IMR-90 (cell line): ENCODE data around the gene EXPH5. TPM values are rescaled to one million over a fixed set of nuclear protein-coding genes. Genes with fewer than 3 reads are reported as not detected.
A peak's percentile ranks its signal among the peaks of the same experiment; 100 is the strongest.

ENCODE experiments used
- ATAC-seq: fragments of 200-7000 bp; cut with Tn5 transposase; 2 replicates; pipeline ENCODE4 v1.9.1; 2020; ENCODE audit warnings: low read depth, mild to moderate bottlenecking, moderate library complexity
- BruUV-seq: library from RNA; stranded (reverse); fragments of 400-500 nt; replicated peaks from 2 replicates; lab custom pipeline; 2021; lab: Mats Ljungman, UMichigan
- CTCF ChIA-PET: fragments of 300-600 bp; formaldehyde crosslinking; extraction: SDS; loops from one replicate; lab custom pipeline; 2021; ENCODE audit warnings: antibody characterized with exemption; lab: Yijun Ruan, JAX
- POLR2A ChIA-PET: fragments of 300-600 bp; sonication (Branson Sonifier 250); formaldehyde crosslinking; loops from one replicate; lab custom pipeline; 2022; ENCODE audit warnings: antibody characterized with exemption; ENCODE audit not compliant: unreplicated experiment; lab: Charles Lee
- DNase-seq: peaks from one replicate; pipeline ENCODE4 v3.0.0; 2013
- H2AFZ ChIP-seq: replicated peaks from 2 replicates; pipeline ENCODE3; 2013; ENCODE audit warnings: low read length, mild to moderate bottlenecking; ENCODE audit not compliant: poor library complexity
- H2AK5ac ChIP-seq: 2 replicates; pipeline ENCODE4 v1.6.1; 2013; ENCODE audit warnings: low read depth, low read length, inconsistent platforms
- H2AK9ac ChIP-seq: replicated peaks from 2 replicates; pipeline ENCODE3; 2013; ENCODE audit warnings: mild to moderate bottlenecking, low read depth, low read length, moderate library complexity; ENCODE audit not compliant: poor library complexity
- H2BK120ac ChIP-seq: 2 replicates; pipeline ENCODE4 v1.6.1; 2013; ENCODE audit warnings: low read depth, low read length, inconsistent platforms
- H2BK15ac ChIP-seq: 3 replicates; pipeline ENCODE4 v1.6.1; 2013; ENCODE audit warnings: low read depth, low read length, inconsistent platforms
- H2BK20ac ChIP-seq: 2 replicates; pipeline ENCODE4 v1.6.1; 2013; ENCODE audit warnings: low read depth, mild to moderate bottlenecking, inconsistent platforms, low read length, moderate library complexity
- H2BK5ac ChIP-seq: 2 replicates; pipeline ENCODE4 v1.6.1; 2013; ENCODE audit warnings: mild to moderate bottlenecking, low read depth, low read length, inconsistent platforms; ENCODE audit not compliant: poor library complexity, severe bottlenecking
- H3K14ac ChIP-seq: replicated peaks from 2 replicates; pipeline ENCODE4 v1.6.1; 2013; ENCODE audit warnings: low read depth, low read length, inconsistent platforms
- H3K18ac ChIP-seq: 2 replicates; pipeline ENCODE4 v1.6.1; 2013; ENCODE audit warnings: low read depth, low read length, control low read depth
- H3K23ac ChIP-seq: 2 replicates; pipeline ENCODE4 v1.6.1; 2013; ENCODE audit warnings: low read depth, low read length, inconsistent platforms
- H3K27ac ChIP-seq: 2 replicates; pipeline ENCODE4 v1.5.1; 2013; ENCODE audit warnings: mild to moderate bottlenecking, control low read depth, low read length; ENCODE audit not compliant: insufficient read depth
- H3K27me3 ChIP-seq: 2 replicates; pipeline ENCODE4 v1.6.1; 2013; ENCODE audit warnings: low read length; ENCODE audit not compliant: control insufficient read depth, insufficient read depth
- H3K36me3 ChIP-seq: 2 replicates; pipeline ENCODE4 v1.6.1; 2013; ENCODE audit warnings: low read length, mixed read lengths; ENCODE audit not compliant: control insufficient read depth, insufficient read depth
- H3K4ac ChIP-seq: 2 replicates; pipeline ENCODE4 v1.6.1; 2013; ENCODE audit warnings: low read depth, low read length, inconsistent platforms
- H3K4me1 ChIP-seq: 2 replicates; pipeline ENCODE4 v1.6.1; 2013; ENCODE audit warnings: low read length, mixed read lengths; ENCODE audit not compliant: control insufficient read depth, insufficient read depth
- H3K4me2 ChIP-seq: 2 replicates; pipeline ENCODE4 v1.6.1; 2013; ENCODE audit warnings: low read depth, mild to moderate bottlenecking, control low read depth, low read length, moderate library complexity
- H3K4me3 ChIP-seq: 2 replicates; pipeline ENCODE4 v1.5.1; 2013; ENCODE audit warnings: low read depth, mild to moderate bottlenecking, control low read depth, low read length, moderate library complexity; ENCODE audit not compliant: insufficient read depth
- H3K56ac ChIP-seq: 2 replicates; pipeline ENCODE4 v1.6.1; 2013; ENCODE audit warnings: low read length, inconsistent platforms; ENCODE audit not compliant: insufficient read depth; ENCODE audit errors: extremely low read depth
- H3K79me1 ChIP-seq, 2 experiments: 2 replicates each; pipeline ENCODE4 v1.6.1; 2013; ENCODE audit warnings: low read length in 2 of 2, inconsistent platforms in 1 of 2, low read depth in 1 of 2
- H3K9ac ChIP-seq: 2 replicates; pipeline ENCODE4 v1.6.1; 2013; ENCODE audit warnings: low read depth, low read length, control low read depth
- H3K9me1 ChIP-seq: 2 replicates; pipeline ENCODE4 v1.6.1; 2013; ENCODE audit warnings: low read length, inconsistent platforms; ENCODE audit not compliant: insufficient read depth
- H3K9me3 ChIP-seq: 2 replicates; pipeline ENCODE4 v1.6.1; 2013; ENCODE audit warnings: low read length; ENCODE audit not compliant: control insufficient read depth, insufficient read depth
- H4K20me1 ChIP-seq: 2 replicates; pipeline ENCODE4 v1.6.1; 2013; ENCODE audit warnings: low read length, inconsistent platforms; ENCODE audit not compliant: insufficient read depth
- H4K5ac ChIP-seq: 2 replicates; pipeline ENCODE4 v1.6.1; 2013; ENCODE audit warnings: mild to moderate bottlenecking, low read depth, low read length, control low read depth
- H4K8ac ChIP-seq, 2 experiments: 2 replicates each; pipeline ENCODE4 v1.6.1; 2013; ENCODE audit warnings: low read depth in 2 of 2, low read length in 2 of 2, control low read depth in 1 of 2, inconsistent platforms in 1 of 2
- H4K91ac ChIP-seq: 2 replicates; pipeline ENCODE4 v1.6.1; 2013; ENCODE audit warnings: low read depth, low read length, inconsistent platforms; ENCODE audit not compliant: insufficient read depth
- CEBPB ChIP-seq: IDR thresholded peaks from 2 replicates; pipeline ENCODE4 v1.6.1; 2012; ENCODE audit warnings: low read depth, low read length, improper control_type of control experiment
- MAFK ChIP-seq: IDR thresholded peaks from 2 replicates; pipeline ENCODE4 v1.6.1; 2012; ENCODE audit warnings: low read depth, low read length, improper control_type of control experiment
- MAZ ChIP-seq: IDR thresholded peaks from 2 replicates; pipeline ENCODE4 v1.6.1; 2012; ENCODE audit warnings: low read depth, mild to moderate bottlenecking, low read length, improper control_type of control experiment, moderate library complexity, borderline replicate concordance
- POLR2A ChIP-seq: IDR thresholded peaks from 2 replicates; pipeline ENCODE4 v1.6.1; 2012; ENCODE audit warnings: mild to moderate bottlenecking, low read depth, low read length
- WGBS, 2 experiments: methylation state at CpG; one replicate each; pipeline versions ENCODE4 v1.1.5 to v1.1.7; 2013; ENCODE audit warnings: missing lambda C conversion rate in 2 of 2; ENCODE audit not compliant: insufficient read length in 1 of 2; ENCODE audit errors: extremely low coverage in 2 of 2; 5-methylcytosine and 5-hydroxymethylcytosine counted together
- dilution Hi-C: fragments of 300-500 bp; cut with HindIII; formaldehyde crosslinking; loops from one replicate; pipeline ENCODE4 v1.14.3; 2018; ENCODE audit warnings: low sequenced_read_pairs; ENCODE audit not compliant: unreplicated experiment
- in situ Hi-C: fragments of 300-500 bp; cut with MboI; formaldehyde crosslinking; loops from 3 replicates; pipeline ENCODE4 v1.14.3; 2019; ENCODE audit warnings: low sequenced_read_pairs, inconsistent platforms, mixed read lengths
- intact Hi-C: fragments of 100-400 bp; cut with micrococcal nuclease; formaldehyde crosslinking; loops from 2 replicates; pipeline ENCODE4 v1.10.0; 2022
- polyA plus RNA-seq, 3 experiments: library from polyadenylated mRNA; depleted of rRNA; stranded (reverse); fragments of >200 nt; gene quantifications; 2 replicates each; pipeline ENCODE4 v1.2.3, GENCODE V29; 2012; ENCODE audit warnings: low replicate concordance in 1 of 3
- total RNA-seq: library from RNA; depleted of rRNA; stranded (reverse); fragments of >200 nt; gene quantifications from 2 replicates; pipeline ENCODE4 v1.2.3, GENCODE V29; 2012
- TF ChIP-seq, protein P1 (sequence below): fragments of 150-350 bp; IDR thresholded peaks from 2 replicates; pipeline ENCODE4 v1.6.1; 2016; ENCODE audit warnings: low read depth, mild to moderate bottlenecking, low read length, moderate library complexity, borderline replicate concordance

The EXPH5 gene
- total and polyA plus RNA-seq, 2 of the 4 experiments (the other 2 are of a cell fraction), result 0.05 to 0.72 TPM

DNA sequence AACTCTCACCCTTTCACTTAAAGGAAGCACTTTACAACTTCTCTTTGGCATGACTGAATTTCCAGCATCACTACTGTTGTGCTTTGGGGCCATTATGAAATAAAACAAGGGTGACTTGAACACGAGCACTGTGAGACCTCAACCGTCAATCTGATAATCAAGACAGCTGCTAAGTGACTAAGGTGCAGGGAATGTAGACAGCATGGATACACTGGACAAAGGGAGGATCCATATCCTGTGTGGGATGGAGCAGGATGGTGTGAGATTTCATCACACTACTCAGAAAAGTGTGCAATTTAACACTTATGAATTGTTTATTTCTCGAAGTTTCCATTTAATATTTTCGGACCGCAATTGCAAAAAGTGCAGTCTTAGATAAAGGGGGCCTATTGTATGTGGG lies 16.1 kb upstream of the EXPH5 start:
- peak; percentile 35 for DNase-seq
- ATAC-seq, result no peak; the same call in 1 of the 2 replicates
- H3K79me1 ChIP-seq, result no peaks in the 10 kb centered on the region

More for the DNA sequence above, 16.1 kb upstream of the EXPH5 start:
- Histone ChIP-seq H4K20me1 (no peaks in the 10 kb centered on the region; the same call in 1 of the 2 replicates), H3K56ac (no peak overlapping the region), H3K27ac (no peak overlapping the region), H3K4me2 (no peak overlapping the region), H3K14ac (no peak overlapping the region), H2AK9ac (no peak overlapping the region), H3K4me1 (no peaks in the 10 kb centered on the region; the same call in 1 of the 2 replicates), H4K5ac (no peak overlapping the region), H2AFZ (no peak overlapping the region), H3K9me3 (no peaks in the 10 kb centered on the region), H3K4me3 (no peak overlapping the region), H2BK20ac (no peak overlapping the region), H3K27me3 (peaks cover 2% of the 10 kb centered on the region; the same call in 1 of the 2 replicates), H4K8ac (no peak overlapping the region), H3K36me3 (no peaks in the 10 kb centered on the region), H4K91ac (no peak overlapping the region), H3K23ac (no peak overlapping the region), H3K4ac (no peak overlapping the region), H2AK5ac (no peak overlapping the region), H3K9me1 (no peaks in the 10 kb centered on the region), H3K9ac (no peak overlapping the region), H2BK120ac (no peak overlapping the region), H2BK5ac (no peak overlapping the region), H2BK15ac (no peak overlapping the region), H3K18ac (no peak overlapping the region; the same call in 1 of the 2 replicates)
- ChIA-PET POLR2A (no interaction called here), CTCF (no interaction called here)
- in situ Hi-C loops, result no loop called here
- TF ChIP-seq MAFK (no peak), CEBPB (peak; percentile 25; the same call in 1 of the 2 replicates), MAZ (no peak), POLR2A (no peak)
- TF ChIP-seq, protein P1, sequence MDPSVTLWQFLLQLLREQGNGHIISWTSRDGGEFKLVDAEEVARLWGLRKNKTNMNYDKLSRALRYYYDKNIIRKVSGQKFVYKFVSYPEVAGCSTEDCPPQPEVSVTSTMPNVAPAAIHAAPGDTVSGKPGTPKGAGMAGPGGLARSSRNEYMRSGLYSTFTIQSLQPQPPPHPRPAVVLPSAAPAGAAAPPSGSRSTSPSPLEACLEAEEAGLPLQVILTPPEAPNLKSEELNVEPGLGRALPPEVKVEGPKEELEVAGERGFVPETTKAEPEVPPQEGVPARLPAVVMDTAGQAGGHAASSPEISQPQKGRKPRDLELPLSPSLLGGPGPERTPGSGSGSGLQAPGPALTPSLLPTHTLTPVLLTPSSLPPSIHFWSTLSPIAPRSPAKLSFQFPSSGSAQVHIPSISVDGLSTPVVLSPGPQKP, result no peak
- dilution Hi-C loops, result no loop called here
- BruUV-seq, result no TSS peak
- WGBS, 2 experiments, result no CpG with 5 or more reads among the region's 5 CpGs
- intact Hi-C loops, result loop anchor here (10.0 kb wide), 1 partner anchor 1065 kb away; no protein-coding TSS in a partner anchor
